ENCODE measurements around the gene DNAJC3.

- peak; percentile 92 for TF ChIP-seq CTCF (conservative IDR thresholded peaks at IDR 0.05; ENCODE audit: low read depth in 2 of 2)
- TF ChIP-seq CREB1 (CRISPR knock-in tag; IDR thresholded peaks at IDR 0.05; ENCODE audit: low read depth): no peak
- TF ChIP-seq EZH2 (IDR thresholded peaks at IDR 0.05; ENCODE audit: low read depth, unreplicated experiment): no peak
These were observed 157.3 kb downstream of the DNAJC3 start for GRCh38 chr13:95834134-95834765.

Measured in GM23338 (cell line).